ENCODE measurements around the gene EIF4E1B. TPM values are rescaled to one million over a fixed set of nuclear protein-coding genes. Genes with fewer than 3 reads are reported as not detected.

The EIF4E1B gene
- total and polyA plus RNA-seq, 7 donors: 0.04 to 0.62 TPM; not detected in 5

GRCh38 chr5:176687881-176688280 lies 57.4 kb downstream of the EIF4E1B start:
- DNase-seq (no peak), ATAC-seq (no peak)
- Histone ChIP-seq H3K4me1 (no peaks in the 10 kb centered on the region), H3K27me3 (ENCODE audit: insufficient read depth in 3 of 3, low read length in 2 of 3) (peaks cover 0 to 17% (median 6%) of the 10 kb centered on the region in 3 donors), H3K36me3 (ENCODE audit: insufficient read depth in 1 of 2, low read depth in 1 of 2) (no peaks in the 10 kb centered on the region), H3K4me3 (no peak overlapping the region), H3K27ac (no peak overlapping the region), H3K9me3 (no peaks in the 10 kb centered on the region)
- TF ChIP-seq CTCF (IDR thresholded peaks at IDR 0.05): no peak
- intact Hi-C loops (cut with DNase I): no loop called here
- 89 to 98% (median 89%) methylated on average over 5 of the region's 5 CpGs for WGBS, 3 donors

- TF ChIP-seq CTCF (IDR thresholded peaks at IDR 0.05): no peak
- H3K4me1 ChIP-seq: no peaks in the 10 kb centered on the region
- DNase-seq (no peak), ATAC-seq (no peak)
- intact Hi-C loops (cut with DNase I): no loop called here
- no peak overlapping the region for H3K27ac ChIP-seq
- H3K4me3 ChIP-seq: no peak overlapping the region
- 75 to 85% (median 82%) methylated on average over 7 of the region's 7 CpGs for WGBS, 3 donors
- H3K27me3 ChIP-seq (ENCODE audit: insufficient read depth in 3 of 3, low read length in 2 of 3): peaks cover 0 to 33% (median 9%) of the 10 kb centered on the region in 3 donors
- no peaks in the 10 kb centered on the region for H3K36me3 ChIP-seq (ENCODE audit: insufficient read depth in 1 of 2, low read depth in 1 of 2)
- no peaks in the 10 kb centered on the region for H3K9me3 ChIP-seq
These were observed 60.4 kb downstream of the EIF4E1B start for GRCh38 chr5:176690911-176691310.

- no peaks in the 10 kb centered on the region for H3K9me3 ChIP-seq
- intact Hi-C loops (cut with DNase I): no loop called here
- no peak for DNase-seq
- H3K4me1 ChIP-seq: no peaks in the 10 kb centered on the region
- ATAC-seq: no peak
- TF ChIP-seq CTCF (IDR thresholded peaks at IDR 0.05): no peak
- no peak overlapping the region for H3K4me3 ChIP-seq
- H3K27me3 ChIP-seq (ENCODE audit: insufficient read depth in 3 of 3, low read length in 2 of 3): peaks cover 0 to 38% (median 9%) of the 10 kb centered on the region in 3 donors
- H3K27ac ChIP-seq: no peak overlapping the region
- WGBS, 3 donors: 97 to 100% (median 100%) methylated on average over 1 of the region's 1 CpG
- H3K36me3 ChIP-seq (ENCODE audit: insufficient read depth in 1 of 2, low read depth in 1 of 2): no peaks in the 10 kb centered on the region
These were observed 61.0 kb downstream of the EIF4E1B start for GRCh38 chr5:176691524-176691923.

- H3K27me3 ChIP-seq (ENCODE audit: insufficient read depth in 3 of 3, low read length in 2 of 3): peaks cover 0 to 44% (median 9%) of the 10 kb centered on the region in 3 donors
- no peaks in the 10 kb centered on the region for H3K4me1 ChIP-seq
- H3K27ac ChIP-seq: no peak overlapping the region
- 79 to 88% (median 86%) methylated on average over 5 of the region's 5 CpGs for WGBS, 3 donors
- no peak overlapping the region for H3K4me3 ChIP-seq
- H3K36me3 ChIP-seq (ENCODE audit: insufficient read depth in 1 of 2, low read depth in 1 of 2): no peaks in the 10 kb centered on the region
- intact Hi-C loops (cut with DNase I): no loop called here
- no peaks in the 10 kb centered on the region for H3K9me3 ChIP-seq
- no peak for TF ChIP-seq CTCF (IDR thresholded peaks at IDR 0.05)
- DNase-seq (no peak), ATAC-seq (no peak)
These were observed 61.9 kb downstream of the EIF4E1B start for GRCh38 chr5:176692326-176692725.

- WGBS, 3 donors: 27 to 40% (median 39%) methylated on average over 13 of the region's 13 CpGs
- intact Hi-C loops (cut with DNase I): no loop called here
- H3K36me3 ChIP-seq (ENCODE audit: insufficient read depth in 1 of 2, low read depth in 1 of 2): no peaks in the 10 kb centered on the region
- TF ChIP-seq CTCF (IDR thresholded peaks at IDR 0.05): no peak
- ATAC-seq: no peak
- no peak overlapping the region for H3K4me3 ChIP-seq
- DNase-seq: no peak
- H3K27ac ChIP-seq: no peak overlapping the region
- H3K9me3 ChIP-seq: no peaks in the 10 kb centered on the region
- no peaks in the 10 kb centered on the region for H3K4me1 ChIP-seq
- H3K27me3 ChIP-seq (ENCODE audit: insufficient read depth in 3 of 3, low read length in 2 of 3): peaks cover 0 to 49% (median 9%) of the 10 kb centered on the region in 3 donors
These were observed 62.5 kb downstream of the EIF4E1B start for GRCh38 chr5:176692839-176693476.

All from psoas muscle (tissue), 8 donors.